SK-N-SH treated with all-trans-retinoic acid at 6 μM for 48 hours (cell line): Measurements from ENCODE around the gene CAVIN1.
"Not testable (repeated sequence)": the region's sequence is repeated elsewhere in the genome, so short reads cannot be mapped to it uniquely, and the experiment has no call there.

Experiments
- ATAC-seq: fragments of 200-7000 bp; cut with Tn5 transposase; 3 replicates; pipeline ENCODE4 v1.9.1; 2020; ENCODE audit warnings: mild to moderate bottlenecking, moderate library complexity
- ARNTL ChIP-seq: fragments of 450-650 bp; formaldehyde crosslinking; IDR thresholded peaks from 2 replicates; pipeline ENCODE4 v1.5.0; 2020; ENCODE audit warnings: low read depth, mild to moderate bottlenecking, moderate library complexity, borderline replicate concordance
- BACH2 ChIP-seq: fragments of 250-450 bp; sonication (Bioruptor Pico); IDR thresholded peaks from 2 replicates; pipeline ENCODE4 v1.9.0; 2021; ENCODE audit warnings: mild to moderate bottlenecking, borderline replicate concordance
- CSDC2 ChIP-seq: fragments of 250-450 bp; sonication (Bioruptor Pico); IDR thresholded peaks from 2 replicates; pipeline ENCODE4 v1.5.0; 2020; ENCODE audit warnings: mild to moderate bottlenecking, moderate library complexity
- ESRRG ChIP-seq: fragments of 250-450 bp; sonication (Bioruptor Pico); IDR thresholded peaks from 2 replicates; pipeline ENCODE4 v1.6.1; 2021; ENCODE audit warnings: mild to moderate bottlenecking
- ISL1 ChIP-seq: fragments of 250-450 bp; sonication (Bioruptor Pico); IDR thresholded peaks from 2 replicates; pipeline ENCODE4 v2.1.2; 2022; ENCODE audit warnings: mild to moderate bottlenecking, moderate library complexity
- OSR1 ChIP-seq: fragments of 250-450 bp; sonication (Bioruptor Pico); IDR thresholded peaks from 2 replicates; pipeline ENCODE4 v1.8.0; 2022; ENCODE audit warnings: moderate library complexity, mild to moderate bottlenecking, inconsistent platforms
- RARB ChIP-seq: fragments of 250-450 bp; sonication (Bioruptor Pico); IDR thresholded peaks from 2 replicates; pipeline ENCODE4 v1.8.0; 2021; ENCODE audit warnings: mild to moderate bottlenecking, moderate library complexity
- SNAI2 ChIP-seq: fragments of 250-450 bp; sonication (Bioruptor Pico); IDR thresholded peaks from 2 replicates; pipeline ENCODE4 v1.5.0; 2020; ENCODE audit warnings: mild to moderate bottlenecking, moderate library complexity
- TCF4 ChIP-seq: fragments of 250-450 bp; sonication (Bioruptor Pico); IDR thresholded peaks from 2 replicates; pipeline ENCODE4 v1.8.0; 2021; ENCODE audit warnings: mild to moderate bottlenecking, moderate library complexity, borderline replicate concordance
- TOX ChIP-seq: fragments of 250-450 bp; sonication (Bioruptor Pico); IDR thresholded peaks from 2 replicates; pipeline ENCODE4 v1.8.0; 2021; ENCODE audit warnings: mild to moderate bottlenecking, moderate library complexity, borderline replicate concordance
- ZFP3 ChIP-seq: fragments of 250-450 bp; sonication (Bioruptor Pico); IDR thresholded peaks from 2 replicates; pipeline ENCODE4 v1.5.0; 2020; ENCODE audit warnings: mild to moderate bottlenecking, moderate library complexity
- ZFP30 ChIP-seq: fragments of 450-650 bp; formaldehyde crosslinking; IDR thresholded peaks from 2 replicates; pipeline ENCODE4 v1.5.0; 2022; ENCODE audit warnings: mild to moderate bottlenecking, moderate library complexity
- ZNF565 ChIP-seq: fragments of 450-650 bp; formaldehyde crosslinking; conservative IDR thresholded peaks from 2 replicates; pipeline ENCODE4 v1.5.0; 2020; ENCODE audit warnings: low read depth, mild to moderate bottlenecking, moderate library complexity
- ZNF70 ChIP-seq: fragments of 450-650 bp; formaldehyde crosslinking; IDR thresholded peaks from 2 replicates; pipeline ENCODE4 v1.5.0; 2020; ENCODE audit warnings: mild to moderate bottlenecking, moderate library complexity
- ZNF8 ChIP-seq: fragments of 450-650 bp; formaldehyde crosslinking; IDR thresholded peaks from 2 replicates; pipeline ENCODE4 v1.5.0; 2020; ENCODE audit warnings: mild to moderate bottlenecking, moderate library complexity
- TF ChIP-seq, protein P1 (sequence below): fragments of 250-450 bp; sonication (Bioruptor Pico); IDR thresholded peaks from 2 replicates; pipeline ENCODE4 v1.8.0; 2021; ENCODE audit warnings: low read depth, mild to moderate bottlenecking, moderate library complexity, borderline replicate concordance
- TF ChIP-seq, protein P2 (sequence below): fragments of 250-450 bp; sonication (Bioruptor Pico); IDR thresholded peaks from 2 replicates; pipeline ENCODE4 v1.5.1; 2020; ENCODE audit warnings: low read depth, mild to moderate bottlenecking, moderate library complexity
- TF ChIP-seq, protein P3 (sequence below): fragments of 250-450 bp; sonication (Bioruptor Pico); IDR thresholded peaks from 2 replicates; pipeline ENCODE4 v1.5.1; 2021; ENCODE audit warnings: mild to moderate bottlenecking, moderate library complexity
- TF ChIP-seq, protein P4 (sequence below): fragments of 250-450 bp; sonication (Bioruptor Pico); IDR thresholded peaks from 2 replicates; pipeline ENCODE4 v1.5.0; 2020; ENCODE audit warnings: mild to moderate bottlenecking, moderate library complexity

CAVIN1 gene

DNA sequence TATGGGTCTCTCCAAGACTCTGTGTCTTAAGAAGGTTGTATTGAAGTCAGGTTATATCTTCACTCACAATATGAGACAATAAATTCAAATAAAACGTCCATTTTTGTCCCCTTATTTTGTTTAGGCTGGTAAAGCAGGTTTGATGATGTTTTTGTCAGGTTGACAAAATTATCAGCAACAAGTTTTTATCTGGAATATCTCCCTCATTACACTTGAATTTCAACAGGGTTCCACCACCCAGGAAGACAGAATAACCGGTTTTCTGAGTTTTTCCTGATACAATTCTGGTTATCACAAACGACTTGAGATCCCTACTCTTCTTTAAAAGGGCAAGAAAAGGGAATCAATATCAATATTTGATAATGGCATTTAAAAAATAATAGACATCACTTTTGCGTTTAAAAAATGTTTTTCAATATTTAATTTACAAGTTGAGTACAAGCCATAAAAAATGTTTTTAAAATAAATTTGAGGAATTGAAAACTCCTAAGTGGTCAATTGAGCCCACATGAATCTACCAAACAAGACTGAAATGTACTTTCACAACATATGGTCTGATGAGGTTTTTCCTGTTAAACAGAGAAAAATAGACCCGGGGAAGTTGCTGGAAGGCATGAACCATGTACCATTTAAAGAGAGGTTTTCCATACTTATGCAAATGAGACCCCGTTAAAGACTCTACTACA is 34.2 kb upstream of the CAVIN1 start:
- ATAC-seq = no peak
- TF ChIP-seq ZFP30 (CRISPR knock-in tag) (no peak), BACH2 (CRISPR knock-in tag) (no peak), SNAI2 (no peak), RARB (CRISPR knock-in tag) (no peak)
- TF ChIP-seq, protein P1, sequence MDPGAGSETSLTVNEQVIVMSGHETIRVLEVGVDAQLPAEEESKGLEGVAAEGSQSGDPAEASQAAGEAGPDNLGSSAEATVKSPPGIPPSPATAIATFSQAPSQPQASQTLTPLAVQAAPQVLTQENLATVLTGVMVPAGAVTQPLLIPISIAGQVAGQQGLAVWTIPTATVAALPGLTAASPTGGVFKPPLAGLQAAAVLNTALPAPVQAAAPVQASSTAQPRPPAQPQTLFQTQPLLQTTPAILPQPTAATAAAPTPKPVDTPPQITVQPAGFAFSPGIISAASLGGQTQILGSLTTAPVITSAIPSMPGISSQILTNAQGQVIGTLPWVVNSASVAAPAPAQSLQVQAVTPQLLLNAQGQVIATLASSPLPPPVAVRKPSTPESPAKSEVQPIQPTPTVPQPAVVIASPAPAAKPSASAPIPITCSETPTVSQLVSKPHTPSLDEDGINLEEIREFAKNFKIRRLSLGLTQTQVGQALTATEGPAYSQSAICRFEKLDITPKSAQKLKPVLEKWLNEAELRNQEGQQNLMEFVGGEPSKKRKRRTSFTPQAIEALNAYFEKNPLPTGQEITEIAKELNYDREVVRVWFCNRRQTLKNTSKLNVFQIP = no peak
- TF ChIP-seq, protein P2, sequence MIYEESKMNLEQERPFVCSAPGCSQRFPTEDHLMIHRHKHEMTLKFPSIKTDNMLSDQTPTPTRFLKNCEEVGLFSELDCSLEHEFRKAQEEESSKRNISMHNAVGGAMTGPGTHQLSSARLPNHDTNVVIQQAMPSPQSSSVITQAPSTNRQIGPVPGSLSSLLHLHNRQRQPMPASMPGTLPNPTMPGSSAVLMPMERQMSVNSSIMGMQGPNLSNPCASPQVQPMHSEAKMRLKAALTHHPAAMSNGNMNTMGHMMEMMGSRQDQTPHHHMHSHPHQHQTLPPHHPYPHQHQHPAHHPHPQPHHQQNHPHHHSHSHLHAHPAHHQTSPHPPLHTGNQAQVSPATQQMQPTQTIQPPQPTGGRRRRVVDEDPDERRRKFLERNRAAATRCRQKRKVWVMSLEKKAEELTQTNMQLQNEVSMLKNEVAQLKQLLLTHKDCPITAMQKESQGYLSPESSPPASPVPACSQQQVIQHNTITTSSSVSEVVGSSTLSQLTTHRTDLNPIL (CRISPR knock-in tag) = no peak

DNA sequence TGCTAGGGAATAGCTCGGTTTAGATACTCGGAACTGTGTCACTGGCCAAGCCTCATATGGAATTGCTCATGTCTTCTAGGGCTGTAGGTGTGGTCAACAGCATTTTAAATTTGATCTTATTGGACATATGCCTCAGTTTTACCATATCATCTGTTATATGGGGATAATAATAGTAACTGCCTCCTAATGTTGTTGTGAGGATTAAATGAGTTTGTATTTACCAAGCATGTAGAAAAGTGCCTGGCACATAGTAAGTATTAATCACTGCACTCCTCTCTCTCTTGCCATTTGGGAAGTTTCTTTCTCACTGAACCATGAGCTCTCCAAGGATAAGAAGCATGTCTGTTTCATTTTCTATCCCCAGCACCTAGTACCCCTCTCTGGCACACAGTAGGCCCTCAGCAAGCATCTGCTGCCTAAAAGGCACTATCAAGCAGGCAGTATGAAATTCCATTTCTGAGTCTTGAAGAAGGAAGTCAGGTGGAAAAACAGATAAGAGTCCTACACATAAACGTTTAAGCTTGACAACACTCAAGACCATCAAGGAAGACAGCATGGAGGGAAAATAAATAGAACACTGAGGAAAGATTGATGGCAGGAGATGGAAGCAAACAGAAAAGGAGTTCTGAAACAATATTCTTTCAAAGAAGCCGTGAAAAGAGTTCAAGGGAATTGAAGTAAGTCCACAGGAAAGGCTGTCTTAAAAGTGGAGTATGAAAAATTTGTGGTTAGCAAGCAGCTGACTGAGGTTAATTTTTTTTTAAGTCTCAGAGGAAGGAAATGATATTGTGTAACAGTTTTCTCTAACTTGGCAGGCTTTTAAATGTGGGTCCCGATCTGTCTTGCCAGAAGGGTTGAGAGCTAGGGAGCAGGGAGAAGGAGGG is 33.4 kb upstream of the CAVIN1 start:
- TF ChIP-seq ZNF70 (CRISPR knock-in tag) (peak; percentile 80), ESRRG (CRISPR knock-in tag) (no peak), ZFP3 (no peak), OSR1 (no peak), TCF4 (CRISPR knock-in tag) (no peak), TOX (no peak)
- TF ChIP-seq, protein P2 (CRISPR knock-in tag) = no peak
- TF ChIP-seq, protein P1 = no peak
- no peak for ATAC-seq

DNA sequence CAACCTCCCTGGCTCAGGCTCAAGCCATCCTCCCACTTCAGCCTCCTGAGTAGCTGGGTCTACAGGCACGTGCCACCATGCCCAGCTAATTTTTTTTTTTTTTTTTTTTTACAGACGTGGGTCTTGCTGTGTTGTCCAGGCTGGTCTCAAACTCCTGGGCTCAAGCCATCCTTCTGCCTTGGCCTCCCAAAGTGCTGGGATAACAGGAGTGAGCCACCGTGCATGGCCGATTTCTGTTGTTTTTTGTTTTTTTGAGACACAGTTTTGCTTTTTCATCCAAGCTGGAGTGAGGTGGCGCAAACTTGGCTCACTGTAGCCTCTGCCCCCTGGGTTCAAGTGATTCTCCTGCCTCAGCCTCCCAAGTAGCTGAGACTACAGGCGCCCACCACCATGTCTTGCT is 31.9 kb upstream of the CAVIN1 start:
- ATAC-seq = not testable (repeated sequence)

DNA sequence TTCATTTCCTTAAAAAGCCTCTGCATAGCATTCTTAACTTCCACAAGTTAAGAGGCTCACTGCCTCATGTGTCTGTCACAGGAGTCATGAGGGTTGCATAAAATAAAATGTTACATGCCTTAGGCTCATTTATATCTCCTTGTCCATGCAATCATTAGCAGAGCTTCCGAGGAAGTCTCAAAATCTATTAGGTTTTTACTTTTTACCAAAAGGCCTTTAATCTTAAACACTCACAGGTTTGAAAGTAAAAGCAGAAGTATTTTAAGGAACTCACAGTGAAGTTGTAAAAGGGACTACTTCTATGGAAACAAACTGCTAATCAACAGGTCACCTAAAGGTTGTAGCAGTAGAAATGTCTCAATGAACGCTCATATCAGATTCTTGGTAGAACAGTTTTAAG is 30.4 kb upstream of the CAVIN1 start:
- ATAC-seq = no peak
- no peak for TF ChIP-seq ISL1 (CRISPR knock-in tag)
- TF ChIP-seq RARB (CRISPR knock-in tag) = no peak
- no peak for TF ChIP-seq ARNTL (CRISPR knock-in tag)
- TF ChIP-seq, protein P3, sequence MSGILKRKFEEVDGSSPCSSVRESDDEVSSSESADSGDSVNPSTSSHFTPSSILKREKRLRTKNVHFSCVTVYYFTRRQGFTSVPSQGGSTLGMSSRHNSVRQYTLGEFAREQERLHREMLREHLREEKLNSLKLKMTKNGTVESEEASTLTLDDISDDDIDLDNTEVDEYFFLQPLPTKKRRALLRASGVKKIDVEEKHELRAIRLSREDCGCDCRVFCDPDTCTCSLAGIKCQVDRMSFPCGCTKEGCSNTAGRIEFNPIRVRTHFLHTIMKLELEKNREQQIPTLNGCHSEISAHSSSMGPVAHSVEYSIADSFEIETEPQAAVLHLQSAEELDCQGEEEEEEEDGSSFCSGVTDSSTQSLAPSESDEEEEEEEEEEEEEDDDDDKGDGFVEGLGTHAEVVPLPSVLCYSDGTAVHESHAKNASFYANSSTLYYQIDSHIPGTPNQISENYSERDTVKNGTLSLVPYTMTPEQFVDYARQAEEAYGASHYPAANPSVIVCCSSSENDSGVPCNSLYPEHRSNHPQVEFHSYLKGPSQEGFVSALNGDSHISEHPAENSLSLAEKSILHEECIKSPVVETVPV (CRISPR knock-in tag) = no peak
- no peak for TF ChIP-seq ZFP3
- TF ChIP-seq, protein P4, sequence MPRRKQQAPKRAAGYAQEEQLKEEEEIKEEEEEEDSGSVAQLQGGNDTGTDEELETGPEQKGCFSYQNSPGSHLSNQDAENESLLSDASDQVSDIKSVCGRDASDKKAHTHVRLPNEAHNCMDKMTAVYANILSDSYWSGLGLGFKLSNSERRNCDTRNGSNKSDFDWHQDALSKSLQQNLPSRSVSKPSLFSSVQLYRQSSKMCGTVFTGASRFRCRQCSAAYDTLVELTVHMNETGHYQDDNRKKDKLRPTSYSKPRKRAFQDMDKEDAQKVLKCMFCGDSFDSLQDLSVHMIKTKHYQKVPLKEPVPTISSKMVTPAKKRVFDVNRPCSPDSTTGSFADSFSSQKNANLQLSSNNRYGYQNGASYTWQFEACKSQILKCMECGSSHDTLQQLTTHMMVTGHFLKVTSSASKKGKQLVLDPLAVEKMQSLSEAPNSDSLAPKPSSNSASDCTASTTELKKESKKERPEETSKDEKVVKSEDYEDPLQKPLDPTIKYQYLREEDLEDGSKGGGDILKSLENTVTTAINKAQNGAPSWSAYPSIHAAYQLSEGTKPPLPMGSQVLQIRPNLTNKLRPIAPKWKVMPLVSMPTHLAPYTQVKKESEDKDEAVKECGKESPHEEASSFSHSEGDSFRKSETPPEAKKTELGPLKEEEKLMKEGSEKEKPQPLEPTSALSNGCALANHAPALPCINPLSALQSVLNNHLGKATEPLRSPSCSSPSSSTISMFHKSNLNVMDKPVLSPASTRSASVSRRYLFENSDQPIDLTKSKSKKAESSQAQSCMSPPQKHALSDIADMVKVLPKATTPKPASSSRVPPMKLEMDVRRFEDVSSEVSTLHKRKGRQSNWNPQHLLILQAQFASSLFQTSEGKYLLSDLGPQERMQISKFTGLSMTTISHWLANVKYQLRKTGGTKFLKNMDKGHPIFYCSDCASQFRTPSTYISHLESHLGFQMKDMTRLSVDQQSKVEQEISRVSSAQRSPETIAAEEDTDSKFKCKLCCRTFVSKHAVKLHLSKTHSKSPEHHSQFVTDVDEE (CRISPR knock-in tag) = no peak
- TF ChIP-seq, protein P2 (CRISPR knock-in tag) = no peak
- TF ChIP-seq ZNF70 (CRISPR knock-in tag) = no peak
- no peak for TF ChIP-seq TOX
- no peak for TF ChIP-seq ZNF8
- no peak for TF ChIP-seq CSDC2 (CRISPR knock-in tag)
- no peak for TF ChIP-seq ZNF565
- no peak for TF ChIP-seq ESRRG (CRISPR knock-in tag)
- TF ChIP-seq TCF4 (CRISPR knock-in tag) = no peak

DNA sequence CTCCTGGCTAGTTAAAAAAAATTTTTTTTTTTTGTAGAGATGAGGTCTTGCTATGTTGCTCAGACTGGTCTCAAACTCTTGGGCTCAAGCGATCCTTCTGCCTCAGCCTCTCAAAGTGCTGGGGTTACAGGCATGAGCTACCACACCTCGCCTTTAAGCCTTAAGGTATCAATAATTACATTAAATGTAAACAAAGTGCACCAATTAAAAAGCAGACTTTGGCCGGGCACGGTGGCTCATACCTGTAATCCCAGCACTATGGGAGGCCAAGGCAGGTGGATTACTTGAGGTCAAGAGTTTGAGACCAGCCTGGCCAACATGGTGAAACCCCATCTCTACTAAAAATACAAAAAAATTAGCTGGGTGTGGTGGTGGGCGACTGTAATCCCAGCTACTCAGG is 28.2 kb upstream of the CAVIN1 start:
- not testable (repeated sequence) for ATAC-seq

DNA sequence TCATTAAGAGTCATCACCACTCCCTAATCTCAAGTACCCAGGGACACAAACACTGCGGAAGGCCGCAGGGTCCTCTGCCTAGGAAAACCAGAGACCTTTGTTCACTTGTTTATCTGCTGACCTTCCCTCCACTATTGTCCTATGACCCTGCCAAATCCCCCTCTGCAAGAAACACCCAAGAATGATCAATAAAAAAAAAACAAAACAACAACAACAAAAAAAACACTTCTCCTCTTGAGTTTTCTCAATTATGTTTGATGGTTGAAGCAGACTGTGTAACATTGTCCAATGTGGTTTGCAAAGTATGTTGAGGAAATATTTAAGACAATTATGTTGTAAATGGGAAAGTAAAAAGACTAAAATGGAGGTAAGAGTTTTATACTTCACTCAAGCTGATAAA is 26.8 kb upstream of the CAVIN1 start:
- not testable (repeated sequence) for ATAC-seq

DNA sequence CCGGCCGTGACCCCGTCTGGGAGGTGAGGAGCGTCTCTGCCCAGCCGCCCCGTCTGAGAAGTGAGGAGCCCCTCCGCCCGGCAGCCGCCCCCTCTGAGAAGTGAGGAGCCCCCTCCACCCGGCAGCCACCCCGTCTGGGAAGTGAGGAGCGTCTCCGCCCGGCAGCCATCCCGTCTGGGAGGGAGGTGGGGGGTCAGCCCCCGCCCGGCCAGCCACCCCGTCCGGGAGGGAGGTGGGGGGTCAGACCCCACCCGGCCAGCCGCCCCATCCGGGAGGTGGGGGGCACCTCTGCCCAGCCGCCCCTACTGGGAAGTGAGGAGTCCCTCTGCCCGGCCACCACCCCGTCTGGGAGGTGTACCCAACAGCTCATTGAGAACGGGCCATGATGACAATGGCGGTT is 26.1 kb upstream of the CAVIN1 start:
- ATAC-seq = not testable (repeated sequence)
